Stomach (tissue), 9 donors: ENCODE measurements around the gene SLC36A2. TPM values are rescaled to one million over a fixed set of nuclear protein-coding genes. Genes with fewer than 3 reads are reported as not detected.

Source experiments
- DNase-seq, 2 donors: peaks; one replicate each; pipeline versions ENCODE4 v3.0.0 to v3.0.0-alpha.2; 2013 to 2019
- H3K27ac ChIP-seq, 5 donors: fragments of 200-600 bp in 4 of 5; sonication (generic) in 4 of 5; one replicate each; pipeline ENCODE4 v1.5.1; 2013 to 2019; ENCODE audit warnings: mild to moderate bottlenecking in 1 of 5, moderate library complexity in 1 of 5
- H3K27me3 ChIP-seq, 3 donors: fragments of 200-600 bp; sonication (generic); one replicate each; pipeline ENCODE4 v1.5.1; 2017 to 2019; ENCODE audit warnings: mixed run types in 1 of 3
- H3K36me3 ChIP-seq, 4 donors: fragments of 200-600 bp; sonication (generic); 1 replicate in 3 of 4; 2 replicates in 1 of 4; pipeline ENCODE4 v1.5.1; 2016 to 2019
- H3K4me1 ChIP-seq, 4 donors: fragments of 200-600 bp; sonication (generic); one replicate each; pipeline ENCODE4 v1.5.1; 2016 to 2019
- H3K4me3 ChIP-seq, 4 donors: fragments of 200-600 bp; sonication (generic) in 3 of 4; one replicate each; pipeline ENCODE4 v1.5.1; 2016 to 2019; ENCODE audit warnings: mild to moderate bottlenecking in 1 of 4
- H3K9me3 ChIP-seq, 4 donors: fragments of 200-600 bp; sonication (generic); one replicate each; pipeline ENCODE4 v1.5.1; 2016 to 2019
- EP300 ChIP-seq: sonication (generic); formaldehyde crosslinking; IDR thresholded peaks from one replicate; pipeline ENCODE4 v1.6.1; 2017; ENCODE audit warnings: antibody characterized with exemption
- POLR2A ChIP-seq, 4 donors: fragments of 450-650 bp; IDR thresholded peaks; one replicate each; pipeline ENCODE4 v1.6.1; 2016; ENCODE audit warnings: antibody characterized with exemption in 4 of 4, control low read depth in 2 of 4, mild to moderate bottlenecking in 1 of 4, moderate library complexity in 1 of 4
- POLR2AphosphoS5 ChIP-seq, 3 donors: sonication (generic); formaldehyde crosslinking; IDR thresholded peaks; one replicate each; pipeline ENCODE4 v1.6.1; 2016; ENCODE audit warnings: antibody characterized with exemption in 3 of 3
- WGBS, 5 donors: extraction: QIAGEN DNeasy Blood & Tissue Kit in 3 of 5; methylation state at CpG; one replicate each; pipeline versions ENCODE4 v1.1.5 to v1.1.7; 2013 to 2018; 5-methylcytosine and 5-hydroxymethylcytosine counted together
- intact Hi-C: fragments of 100-400 bp; cut with DNase I; formaldehyde crosslinking; loops from one replicate; pipeline ENCODE4 v1.15.1; 2023; ENCODE audit warnings: low total_unique reads
- polyA plus RNA-seq, 3 donors: library from polyadenylated mRNA; stranded (reverse); fragments of 200-250 nt; gene quantifications; one replicate each; pipeline ENCODE4 v1.2.3, GENCODE V29; 2013
- total RNA-seq, 5 donors: library from RNA; depleted of rRNA; stranded (reverse); fragments of >200 nt; gene quantifications; one replicate each; pipeline versions ENCODE4 v1.1.0 to v1.2.3, GENCODE V29; 2014 to 2016
- TF ChIP-seq, protein P1 (sequence below), 7 experiments: fragments of 450-650 bp in 4 of 7; fragments of 200-600 bp in 3 of 7; sonication (generic) in 3 of 7; IDR thresholded peaks; one replicate each; pipeline ENCODE4 v1.5.1; 2016 to 2019; ENCODE audit warnings: antibody characterized with exemption in 7 of 7, control low read depth in 2 of 7, mild to moderate bottlenecking in 1 of 7
- donor health status: healthy with polysubstance abuse.
- donor health status: Bipolar disorder and iron deficiency.
- donor health status: healthy.

SLC36A2 gene
- total and polyA plus RNA-seq, 8 donors, result not detected

DNA sequence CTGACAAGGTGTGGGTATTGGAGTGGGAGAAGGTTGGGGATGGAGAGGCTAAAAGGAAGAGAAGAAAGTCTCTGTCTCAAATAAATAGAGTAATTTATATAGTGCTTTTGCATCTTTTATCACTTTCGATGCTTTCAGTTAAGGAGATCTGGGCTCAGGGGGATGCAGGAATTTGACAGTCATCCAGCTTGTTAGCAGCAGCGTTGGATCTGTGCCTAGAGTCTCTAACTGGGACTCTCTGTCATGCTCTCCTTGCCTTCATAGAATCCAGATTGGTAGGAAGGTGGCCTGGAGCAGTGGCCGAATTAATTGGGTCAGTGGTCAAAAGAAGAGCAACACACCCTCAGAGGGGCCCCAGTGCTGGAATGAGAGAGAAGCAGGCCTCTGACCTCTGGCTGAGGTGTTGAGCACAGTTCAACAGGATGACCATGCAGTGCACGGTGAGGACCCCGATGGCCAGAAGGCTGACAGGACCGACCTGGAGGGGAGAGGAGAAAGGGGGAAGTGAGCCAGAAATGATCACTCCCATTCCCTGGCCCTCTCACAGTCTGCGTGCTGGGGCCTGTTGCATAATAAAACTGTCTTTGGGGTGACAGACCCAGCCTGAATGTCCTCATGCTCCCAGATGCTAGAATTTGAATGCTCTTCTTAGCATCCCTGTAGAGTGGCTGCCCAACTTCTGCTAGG lies 51.4 kb downstream of the SLC36A2 start:
- Histone ChIP-seq H3K27me3 (no peaks in the 10 kb centered on the region), H3K9me3 (no peaks in the 10 kb centered on the region), H3K4me1 (no peaks in the 10 kb centered on the region), H3K27ac (no peak overlapping the region), H3K36me3 (no peaks in the 10 kb centered on the region), H3K4me3 (no peak overlapping the region)
- peak in 1 of 2 donors; percentile 42 for DNase-seq
- intact Hi-C loops, result no loop called here
- WGBS, 5 donors, result 48 to 63% (median 52%) methylated on average over 6 to 7 of the region's 7 CpGs
- TF ChIP-seq, protein P1, sequence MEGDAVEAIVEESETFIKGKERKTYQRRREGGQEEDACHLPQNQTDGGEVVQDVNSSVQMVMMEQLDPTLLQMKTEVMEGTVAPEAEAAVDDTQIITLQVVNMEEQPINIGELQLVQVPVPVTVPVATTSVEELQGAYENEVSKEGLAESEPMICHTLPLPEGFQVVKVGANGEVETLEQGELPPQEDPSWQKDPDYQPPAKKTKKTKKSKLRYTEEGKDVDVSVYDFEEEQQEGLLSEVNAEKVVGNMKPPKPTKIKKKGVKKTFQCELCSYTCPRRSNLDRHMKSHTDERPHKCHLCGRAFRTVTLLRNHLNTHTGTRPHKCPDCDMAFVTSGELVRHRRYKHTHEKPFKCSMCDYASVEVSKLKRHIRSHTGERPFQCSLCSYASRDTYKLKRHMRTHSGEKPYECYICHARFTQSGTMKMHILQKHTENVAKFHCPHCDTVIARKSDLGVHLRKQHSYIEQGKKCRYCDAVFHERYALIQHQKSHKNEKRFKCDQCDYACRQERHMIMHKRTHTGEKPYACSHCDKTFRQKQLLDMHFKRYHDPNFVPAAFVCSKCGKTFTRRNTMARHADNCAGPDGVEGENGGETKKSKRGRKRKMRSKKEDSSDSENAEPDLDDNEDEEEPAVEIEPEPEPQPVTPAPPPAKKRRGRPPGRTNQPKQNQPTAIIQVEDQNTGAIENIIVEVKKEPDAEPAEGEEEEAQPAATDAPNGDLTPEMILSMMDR (IDR thresholded peaks at IDR 0.05), result no peak
- no peak for TF ChIP-seq POLR2A (IDR thresholded peaks at IDR 0.05)
- TF ChIP-seq EP300, result no peak
- no peak for TF ChIP-seq POLR2AphosphoS5 (IDR thresholded peaks at IDR 0.05)

DNA sequence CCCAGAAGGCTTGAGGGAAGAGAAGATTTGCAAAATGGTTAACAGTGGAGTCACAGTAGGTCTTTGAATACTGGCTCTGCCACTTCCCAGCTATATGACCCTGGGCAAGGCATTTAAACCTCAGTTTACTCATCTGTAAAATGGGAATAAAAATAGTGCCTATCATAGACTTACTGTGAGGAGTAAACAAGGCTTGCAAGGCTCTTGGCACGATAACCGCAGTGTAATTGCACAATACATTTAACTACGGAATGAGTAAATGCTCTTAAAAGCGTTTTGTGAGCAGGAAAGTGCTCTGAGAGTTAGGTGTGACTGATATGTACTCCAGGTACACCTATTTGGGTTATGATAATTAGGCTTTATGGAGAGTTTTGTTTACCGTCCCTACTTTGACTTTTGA lies 52.2 kb downstream of the SLC36A2 start:
- no peaks in the 10 kb centered on the region for H3K9me3 ChIP-seq
- H3K36me3 ChIP-seq, result no peaks in the 10 kb centered on the region
- intact Hi-C loops, result no loop called here
- no peak overlapping the region for H3K4me3 ChIP-seq
- H3K4me1 ChIP-seq, result no peaks in the 10 kb centered on the region
- no peak overlapping the region for H3K27ac ChIP-seq
- no peak for DNase-seq
- no peak for TF ChIP-seq POLR2AphosphoS5 (IDR thresholded peaks at IDR 0.05)
- TF ChIP-seq POLR2A (IDR thresholded peaks at IDR 0.05), result no peak
- TF ChIP-seq EP300, result no peak
- TF ChIP-seq, protein P1 (IDR thresholded peaks at IDR 0.05), result no peak
- no peaks in the 10 kb centered on the region for H3K27me3 ChIP-seq
- 52 to 69% (median 58%) methylated on average over 5 of the region's 5 CpGs for WGBS, 5 donors

DNA sequence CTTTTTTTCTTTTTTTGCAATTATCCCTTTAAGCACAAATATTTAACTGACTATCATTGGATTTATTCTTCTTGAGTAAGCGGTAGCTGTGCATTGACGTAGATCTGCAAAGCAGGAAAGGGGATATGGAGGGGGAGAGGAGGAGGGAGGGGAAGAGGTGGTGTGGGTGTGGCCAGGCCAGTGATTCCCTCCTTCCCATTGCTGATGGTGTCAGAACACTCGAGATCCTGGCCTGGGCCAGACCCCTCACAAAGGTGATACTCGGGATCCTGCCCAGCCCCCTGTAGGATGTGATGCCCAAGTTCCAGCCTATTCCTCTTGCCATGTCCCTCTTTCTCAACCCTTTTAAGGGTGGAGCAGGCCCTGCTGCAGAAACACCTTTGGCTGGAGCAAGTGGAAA lies 53.7 kb downstream of the SLC36A2 start:
- no peaks in the 10 kb centered on the region for H3K36me3 ChIP-seq
- H3K27me3 ChIP-seq, result no peaks in the 10 kb centered on the region
- TF ChIP-seq POLR2AphosphoS5 (IDR thresholded peaks at IDR 0.05) (no peak), EP300 (no peak), POLR2A (IDR thresholded peaks at IDR 0.05) (no peak)
- TF ChIP-seq, protein P1 (IDR thresholded peaks at IDR 0.05), result no peak
- H3K4me3 ChIP-seq, result no peak overlapping the region
- H3K27ac ChIP-seq, result no peak overlapping the region
- intact Hi-C loops, result no loop called here
- 34 to 56% (median 36%) methylated on average over 3 to 4 of the region's 4 CpGs for WGBS, 5 donors
- no peak for DNase-seq
- no peaks in the 10 kb centered on the region for H3K9me3 ChIP-seq
- H3K4me1 ChIP-seq, result no peaks in the 10 kb centered on the region

DNA sequence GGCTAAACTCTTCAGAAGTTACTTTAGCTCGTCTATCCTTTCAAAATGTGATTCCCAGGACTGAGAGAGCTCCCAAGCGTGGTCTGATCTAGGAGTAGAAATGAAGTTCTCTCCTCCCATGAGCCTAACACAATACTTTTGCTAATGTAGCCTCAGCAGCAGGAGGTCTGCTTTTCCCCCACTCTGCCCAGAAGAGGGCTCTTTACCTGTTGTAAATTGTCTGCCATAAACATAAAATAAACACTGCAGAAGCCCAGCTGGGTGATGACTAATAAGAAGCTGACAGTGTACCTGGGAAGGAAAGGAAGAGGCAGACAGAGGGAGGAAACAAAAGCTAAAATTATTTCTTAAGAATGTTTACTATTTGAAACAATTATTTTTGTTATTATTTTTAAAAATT lies 59.2 kb downstream of the SLC36A2 start:
- H3K27me3 ChIP-seq, result no peaks in the 10 kb centered on the region
- intact Hi-C loops, result no loop called here
- no peaks in the 10 kb centered on the region for H3K9me3 ChIP-seq
- H3K4me3 ChIP-seq, result no peak overlapping the region
- 39 to 58% (median 52%) methylated on average over 2 of the region's 2 CpGs for WGBS, 5 donors
- H3K36me3 ChIP-seq, result no peaks in the 10 kb centered on the region
- TF ChIP-seq POLR2A (IDR thresholded peaks at IDR 0.05) (no peak), POLR2AphosphoS5 (IDR thresholded peaks at IDR 0.05) (no peak), EP300 (no peak)
- TF ChIP-seq, protein P1 (IDR thresholded peaks at IDR 0.05), result no peak
- H3K27ac ChIP-seq, result no peak overlapping the region
- DNase-seq, result no peak
- no peaks in the 10 kb centered on the region for H3K4me1 ChIP-seq
